HuH-7 (cell line): ENCODE data around the gene INPP5B.
"Not testable (repeated sequence)": the region's sequence is repeated elsewhere in the genome, so short reads cannot be mapped to it uniquely, and the experiment has no call there.

Source experiments
- DNase-seq: peaks from one replicate; pipeline ENCODE4 v3.0.0; 2011; ENCODE audit warnings: low spot score

The INPP5B gene

DNA sequence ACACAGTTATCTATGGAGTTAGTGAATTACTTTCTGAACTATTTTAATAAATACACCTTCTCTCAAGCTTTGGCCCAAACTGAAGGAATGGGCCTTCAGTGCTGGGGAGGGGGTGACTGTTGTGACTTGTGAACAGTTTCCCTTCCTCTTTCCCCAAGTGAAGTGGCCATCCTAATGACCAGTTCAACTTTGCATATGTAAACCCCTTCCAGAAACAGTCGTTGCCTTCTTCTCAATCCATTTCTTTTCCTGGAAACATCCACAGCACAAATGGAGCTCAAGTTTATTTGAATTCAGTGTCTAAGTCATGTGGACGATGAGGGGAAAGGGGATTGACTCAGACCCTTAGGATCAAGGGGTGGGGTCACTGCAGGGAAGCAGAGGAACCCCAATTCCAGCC, 1.3 kb upstream of the INPP5B start:
- no peak for DNase-seq

DNA sequence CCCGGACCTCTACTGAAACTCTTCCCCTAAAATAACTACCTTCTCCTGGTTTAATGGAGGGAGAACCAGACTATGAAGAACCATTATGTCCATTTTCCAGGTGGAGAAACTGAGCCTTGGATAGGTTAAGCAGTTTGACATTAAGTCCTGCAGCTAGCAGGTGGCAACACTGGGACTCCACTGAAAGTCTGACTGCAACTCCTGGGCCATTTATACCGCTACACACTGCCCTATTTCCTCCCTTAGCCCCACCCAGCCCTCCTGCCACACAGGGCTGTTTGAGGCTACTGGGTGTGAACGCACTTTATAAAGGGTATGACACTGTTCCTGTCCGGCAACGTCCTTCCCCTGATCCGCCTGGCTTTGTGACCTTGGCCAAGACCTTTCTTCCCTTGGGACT, 511 bp upstream of the INPP5B start:
- DNase-seq, result no peak

DNA sequence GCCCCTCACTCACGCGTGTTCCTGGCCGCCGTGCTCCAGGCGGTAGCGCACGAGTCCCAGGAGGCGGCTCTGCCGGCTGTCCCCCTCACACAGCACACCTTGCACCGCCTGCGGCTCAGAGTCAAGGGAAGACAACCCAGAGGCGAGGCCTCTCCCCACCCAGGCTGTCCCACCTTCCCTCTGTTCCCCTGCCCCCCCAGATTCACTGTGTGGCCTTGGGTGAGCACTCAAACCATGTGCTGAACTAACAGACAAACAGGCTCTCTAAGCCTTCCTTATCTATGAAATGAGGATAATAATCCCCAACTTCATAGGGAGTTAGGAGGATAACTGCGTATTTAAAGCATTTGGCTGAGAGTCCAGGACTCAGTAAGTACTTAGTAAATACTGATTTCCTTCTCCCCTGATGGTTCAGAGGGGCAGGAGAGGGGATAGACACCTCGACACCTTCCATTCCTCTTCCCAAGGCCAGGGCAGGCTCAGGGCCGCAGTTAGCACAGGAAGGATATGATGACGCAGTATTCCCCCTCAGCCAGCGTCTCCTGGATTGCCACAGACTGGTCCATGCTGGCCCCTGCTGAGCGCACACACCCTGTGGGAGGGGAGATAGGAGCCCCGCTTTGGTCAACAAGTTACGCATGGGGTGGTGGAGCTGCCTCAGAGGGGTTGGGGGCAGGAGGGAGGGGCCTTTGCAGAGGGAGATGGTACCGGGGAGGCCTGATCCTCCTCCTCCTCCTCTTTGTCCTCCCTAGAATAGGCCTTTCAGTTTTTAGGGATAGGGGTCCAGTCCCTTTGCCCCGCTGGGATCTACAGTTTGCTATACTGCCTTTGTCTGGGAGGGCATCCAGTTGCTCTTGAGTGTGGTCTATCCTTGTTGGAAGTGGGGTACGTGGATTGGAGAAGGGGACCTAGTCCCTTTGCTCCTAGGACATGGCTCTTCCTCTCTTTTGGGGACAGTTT, 830 bp downstream of the INPP5B start:
- DNase-seq, result peak; percentile 58

DNA sequence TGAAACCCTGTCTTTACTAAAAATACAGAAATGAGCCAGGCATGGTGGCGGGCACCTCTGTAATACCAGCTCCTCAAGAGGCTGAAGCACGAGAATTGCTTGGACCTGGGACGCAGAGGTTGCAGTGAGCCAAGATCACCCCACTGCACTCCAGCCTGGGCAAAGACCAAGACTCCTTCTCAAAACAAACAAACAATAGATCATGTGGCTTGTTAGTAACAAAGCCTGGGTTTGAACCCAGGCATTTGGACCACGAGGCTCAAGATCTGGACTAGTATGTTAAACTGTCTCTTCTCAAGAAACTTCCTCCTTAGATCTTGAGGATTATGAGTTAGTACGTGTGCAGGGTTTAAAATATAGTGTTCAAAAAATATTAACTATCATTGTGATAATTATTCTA, 1.6 kb downstream of the INPP5B start:
- DNase-seq, result no peak

DNA sequence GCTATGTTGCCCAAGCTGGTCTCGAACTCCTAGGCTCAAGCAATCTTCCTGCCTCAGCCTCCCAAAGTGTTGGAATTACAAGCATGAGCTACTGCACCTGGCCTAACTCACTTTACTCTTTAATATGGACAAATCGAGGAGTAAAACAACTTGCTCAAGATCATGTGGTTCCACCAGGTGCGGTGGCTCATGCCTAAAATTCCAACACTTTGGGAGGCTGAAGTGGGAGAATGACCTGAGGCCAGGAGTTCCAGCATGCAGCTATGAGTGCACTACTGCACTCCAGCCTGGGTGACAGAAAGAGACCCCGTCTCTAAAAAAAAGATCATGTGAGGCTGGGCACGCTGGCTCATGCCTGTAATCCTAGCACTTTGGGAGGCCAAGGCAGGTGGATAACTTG, 2.0 kb downstream of the INPP5B start:
- no peak for DNase-seq

DNA sequence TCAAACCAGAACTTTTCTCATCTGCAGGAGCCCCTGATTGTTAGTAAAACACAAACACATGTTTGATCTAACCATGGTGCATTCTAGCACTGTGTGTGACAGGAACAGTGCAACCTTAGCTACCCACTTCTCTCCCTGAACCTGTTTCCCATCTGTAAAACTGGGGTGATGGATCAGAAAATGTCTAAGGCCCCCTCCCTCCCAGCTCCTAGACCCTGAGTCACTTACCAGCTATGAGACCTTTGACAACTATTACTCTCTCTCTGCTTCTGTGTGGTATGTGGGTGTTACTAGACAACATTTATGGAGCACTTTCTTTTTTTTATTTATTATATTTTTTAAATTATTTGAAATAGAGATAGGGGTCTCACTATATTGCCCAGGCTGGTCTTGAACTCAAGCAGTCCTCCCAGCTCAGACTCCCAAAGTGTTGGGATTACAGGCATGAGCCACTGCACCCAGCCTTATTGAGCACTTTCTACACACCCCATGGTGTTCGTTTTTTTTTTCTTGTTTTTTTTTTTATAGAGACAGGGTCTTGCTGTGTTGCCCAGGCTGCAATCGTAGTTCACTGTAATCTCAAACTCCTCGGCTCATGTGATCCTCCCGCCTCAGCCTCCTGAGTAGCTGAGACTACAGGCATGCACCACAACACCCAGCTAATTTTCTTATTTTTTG, 2.6 kb downstream of the INPP5B start:
- no peak for DNase-seq

DNA sequence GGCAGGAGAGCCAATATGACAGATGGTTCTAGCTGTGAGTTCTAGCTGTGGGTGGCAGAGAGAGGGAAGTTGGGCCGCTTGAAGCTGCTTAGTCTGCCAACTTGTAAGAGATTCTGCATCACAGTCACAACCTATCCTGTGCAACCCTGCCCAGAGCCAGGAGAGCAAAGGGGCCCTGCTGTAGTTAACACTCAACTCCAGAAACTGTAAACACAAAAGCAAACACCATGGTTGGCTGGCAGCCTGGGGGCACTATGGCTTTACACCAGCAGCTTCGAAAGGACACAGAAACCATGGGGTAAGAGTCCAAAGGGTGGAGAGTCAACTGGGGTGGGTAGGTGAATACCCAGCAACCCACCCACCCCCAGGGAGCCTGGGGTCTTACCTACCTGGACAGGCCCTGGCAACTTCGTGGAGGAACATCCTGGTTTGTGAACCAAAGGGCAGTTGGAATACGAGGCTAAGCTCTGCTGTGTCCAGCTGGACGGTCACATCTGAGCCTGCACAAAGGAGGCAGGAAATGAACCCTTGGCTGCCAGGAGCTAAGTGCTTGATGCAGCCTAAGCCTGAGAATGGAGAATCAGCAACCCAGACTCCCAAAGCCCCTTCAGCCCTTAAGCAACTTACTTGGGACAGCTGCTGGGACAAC, 6.4 kb downstream of the INPP5B start:
- no peak for DNase-seq

DNA sequence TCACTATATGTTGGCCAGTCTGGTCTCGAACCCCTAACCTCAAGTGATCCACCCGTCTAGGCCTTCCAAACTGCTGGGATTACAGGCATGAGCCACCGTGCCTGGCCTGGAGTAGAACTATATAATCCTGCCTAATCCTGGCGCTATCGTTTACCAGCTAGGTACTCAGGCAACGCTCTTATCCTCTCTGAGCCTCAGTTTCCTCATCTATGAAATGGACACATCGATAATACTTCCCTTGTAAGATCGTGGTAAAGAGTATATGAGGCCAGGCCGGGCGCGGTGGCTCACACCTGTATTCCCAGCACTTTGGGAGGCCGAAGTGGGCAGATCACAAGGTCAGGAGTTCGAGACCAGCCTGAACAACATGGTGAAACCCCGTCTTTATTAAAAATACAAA, 10.1 kb downstream of the INPP5B start:
- not testable (repeated sequence) for DNase-seq

DNA sequence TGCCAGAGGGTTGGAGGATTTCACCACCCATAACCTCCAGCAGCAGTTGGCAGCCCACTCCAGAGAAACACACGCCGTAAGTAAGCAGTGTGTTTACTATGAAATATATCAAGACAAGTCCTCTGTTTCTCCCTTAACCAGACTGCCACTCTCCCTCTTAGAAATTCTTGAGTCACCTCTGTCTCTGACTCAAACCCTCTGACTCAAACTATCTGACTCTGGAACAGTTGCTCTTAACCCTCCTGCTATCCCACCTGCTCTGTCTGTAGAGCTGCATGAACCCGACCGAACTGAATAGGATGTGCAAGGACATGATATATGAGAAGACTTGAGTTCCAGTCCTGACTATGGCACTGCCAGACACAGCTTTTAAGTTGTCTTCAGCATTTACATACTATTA, 14.1 kb downstream of the INPP5B start:
- DNase-seq, result no peak

DNA sequence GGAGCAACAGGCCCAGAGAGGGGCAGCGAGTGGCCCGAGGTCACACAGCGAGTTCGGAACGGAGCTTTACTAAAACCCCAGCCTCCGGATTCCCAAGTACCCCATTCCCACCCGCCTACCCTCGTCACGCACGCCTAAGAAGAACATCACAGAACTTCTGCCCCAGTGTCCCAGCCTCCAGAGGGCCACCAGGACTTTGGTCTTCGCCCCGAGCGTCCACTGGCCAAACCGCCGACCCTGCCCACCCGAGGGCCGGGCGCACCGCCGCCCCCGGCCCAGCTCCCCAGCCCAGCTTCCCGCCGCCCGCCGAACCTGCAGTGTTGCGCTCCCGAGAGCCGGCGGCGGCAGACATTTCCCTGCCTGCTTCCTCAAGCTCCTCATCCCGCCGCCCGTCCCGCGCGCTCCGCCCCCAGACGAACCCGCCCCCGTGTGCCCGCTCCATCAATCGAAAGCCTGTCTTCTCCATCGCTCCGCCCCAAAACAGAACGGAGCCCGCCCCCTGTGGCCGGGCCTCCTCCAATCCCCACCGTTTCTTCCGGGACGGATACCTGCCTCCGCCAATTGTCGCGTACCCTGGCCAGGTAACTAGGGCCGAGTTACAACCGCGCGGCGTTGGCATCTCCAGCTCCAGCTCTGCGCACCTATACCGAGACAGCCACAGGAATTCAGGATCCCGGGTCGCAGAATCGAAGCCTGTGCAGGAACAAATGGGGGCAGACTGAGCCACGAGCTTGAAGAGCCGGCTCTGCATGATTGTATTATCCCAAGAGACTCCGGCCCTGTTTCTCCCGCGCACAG, 15.3 kb downstream of the INPP5B start:
- peak; percentile 94 for DNase-seq

DNA sequence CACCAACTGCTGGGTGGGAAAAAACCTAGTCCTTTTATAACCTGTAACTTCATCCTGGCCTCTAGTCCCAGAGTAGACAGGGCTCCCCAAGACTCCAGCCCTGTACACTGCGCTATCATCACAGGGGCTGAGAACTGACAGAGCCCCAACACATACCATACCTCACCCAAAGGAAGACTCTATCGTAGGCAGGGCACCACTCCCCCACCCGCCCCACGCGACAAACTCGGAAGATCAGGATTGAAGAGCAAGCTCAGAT, 15.8 kb downstream of the INPP5B start:
- DNase-seq, result no peak

DNA sequence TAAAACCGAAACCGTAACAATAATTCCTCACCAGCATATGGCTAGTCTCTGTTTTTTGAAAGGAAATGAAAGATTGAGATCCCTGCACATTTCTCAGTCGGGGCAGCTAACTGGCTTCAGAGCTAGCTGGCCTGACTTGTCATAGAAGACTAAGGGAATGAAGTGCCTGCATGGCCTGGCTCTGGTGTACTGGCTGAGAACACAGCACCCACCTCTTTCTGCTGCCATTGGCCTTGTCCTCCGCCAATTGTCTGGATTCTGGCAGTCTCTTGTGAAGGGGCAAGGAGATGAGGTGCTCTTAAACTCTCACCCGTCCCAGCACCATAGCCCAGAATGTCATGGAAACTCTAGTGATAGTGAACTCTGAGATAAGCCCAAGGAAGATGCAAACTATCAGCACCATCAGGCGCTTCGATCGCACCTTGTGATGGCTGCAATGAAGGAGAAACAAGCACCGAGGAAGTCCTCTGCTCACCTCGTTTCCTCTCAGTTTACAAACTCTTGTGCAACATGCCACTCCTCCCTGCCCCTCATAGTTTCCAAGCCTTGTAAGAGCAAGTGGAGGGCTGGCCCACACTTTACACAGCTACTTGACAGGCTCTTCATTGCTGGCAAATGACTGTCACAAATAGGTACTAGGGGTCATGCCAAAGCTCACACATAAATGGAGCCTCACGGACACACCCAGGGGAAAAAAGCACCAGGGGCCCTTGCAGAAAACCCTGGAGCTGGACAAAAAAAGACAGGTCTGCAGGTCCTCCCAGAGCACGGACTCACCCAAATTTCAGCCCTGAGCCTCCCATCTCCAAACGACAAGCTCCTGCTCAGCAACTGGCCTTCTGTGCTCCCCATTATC, 16.4 kb downstream of the INPP5B start:
- no peak for DNase-seq

DNA sequence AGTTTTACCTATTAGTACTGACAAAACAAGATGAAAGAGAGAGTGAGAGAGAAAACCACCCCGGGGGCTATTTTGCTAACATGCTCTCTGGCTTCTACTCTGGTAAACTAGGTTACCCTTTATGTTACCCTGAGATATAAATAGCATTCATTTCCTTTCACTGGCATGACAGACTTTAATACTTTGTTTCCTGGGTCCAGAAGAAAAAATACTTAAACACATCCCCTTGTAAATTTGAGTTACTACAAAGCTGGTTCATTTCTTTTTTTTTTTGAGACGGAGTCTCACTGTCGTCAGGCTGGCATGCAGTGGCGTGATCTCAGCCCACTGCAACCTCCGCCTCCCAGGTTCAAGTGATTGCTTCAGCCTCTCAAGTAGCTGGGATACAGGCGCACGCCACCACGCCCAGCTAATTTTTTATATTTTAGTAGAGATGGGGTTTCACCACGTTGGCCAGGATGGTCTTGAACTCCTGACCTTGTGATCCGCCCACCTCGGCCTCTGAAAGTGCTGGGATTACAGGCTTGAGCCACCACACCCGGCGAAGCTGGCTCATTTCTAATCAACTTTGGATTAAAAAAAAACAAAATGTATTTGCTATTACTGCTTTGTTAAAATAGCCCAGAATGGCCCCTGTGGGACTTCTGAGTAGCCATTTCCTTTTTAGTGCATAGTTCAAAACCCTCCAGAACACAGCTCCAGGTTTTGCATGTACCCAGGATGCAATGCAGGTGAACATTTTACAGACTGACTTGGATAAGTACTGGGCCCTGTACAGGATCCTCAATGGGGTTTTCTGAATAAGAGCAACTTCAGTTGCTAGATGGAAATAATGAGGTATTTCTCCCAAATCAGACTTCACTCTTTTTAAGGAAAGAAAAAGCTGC, 20.6 kb downstream of the INPP5B start:
- DNase-seq, result no peak

DNA sequence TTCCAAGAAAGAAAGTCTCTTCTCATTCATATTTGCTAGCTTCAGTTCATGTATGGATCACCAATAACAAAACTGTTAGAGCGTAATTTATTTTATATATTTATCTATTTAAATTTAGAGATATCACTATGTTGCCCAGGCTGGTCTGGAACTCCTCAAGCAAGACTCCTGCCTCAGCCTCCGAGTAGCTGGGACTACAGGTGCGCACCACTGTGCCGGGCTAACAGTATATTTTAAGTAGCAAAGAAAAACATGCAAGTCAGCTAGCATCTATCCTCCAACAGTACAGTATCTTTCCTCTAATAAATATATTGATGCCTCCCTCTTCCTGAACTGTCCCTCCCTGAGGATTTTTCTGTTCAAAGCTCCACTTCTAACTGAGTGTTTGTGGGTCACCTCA, 21.5 kb downstream of the INPP5B start:
- no peak for DNase-seq

DNA sequence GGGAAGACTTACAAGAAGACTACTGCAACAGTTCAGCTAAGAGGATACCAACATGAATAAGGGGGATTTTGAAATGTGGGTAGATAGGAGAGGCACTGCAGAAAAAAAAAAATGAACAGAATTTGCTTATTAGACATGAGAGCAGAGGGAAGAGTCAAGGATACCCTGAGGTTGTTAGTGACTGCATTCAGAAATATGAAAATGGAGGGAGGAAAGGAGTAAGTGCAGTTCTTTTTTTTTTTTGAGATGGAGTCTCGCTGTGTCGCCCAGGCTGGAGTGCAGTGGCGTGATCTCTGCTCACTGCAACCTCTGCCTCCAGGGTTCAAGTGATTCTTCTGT, 23.3 kb downstream of the INPP5B start:
- DNase-seq, result no peak

DNA sequence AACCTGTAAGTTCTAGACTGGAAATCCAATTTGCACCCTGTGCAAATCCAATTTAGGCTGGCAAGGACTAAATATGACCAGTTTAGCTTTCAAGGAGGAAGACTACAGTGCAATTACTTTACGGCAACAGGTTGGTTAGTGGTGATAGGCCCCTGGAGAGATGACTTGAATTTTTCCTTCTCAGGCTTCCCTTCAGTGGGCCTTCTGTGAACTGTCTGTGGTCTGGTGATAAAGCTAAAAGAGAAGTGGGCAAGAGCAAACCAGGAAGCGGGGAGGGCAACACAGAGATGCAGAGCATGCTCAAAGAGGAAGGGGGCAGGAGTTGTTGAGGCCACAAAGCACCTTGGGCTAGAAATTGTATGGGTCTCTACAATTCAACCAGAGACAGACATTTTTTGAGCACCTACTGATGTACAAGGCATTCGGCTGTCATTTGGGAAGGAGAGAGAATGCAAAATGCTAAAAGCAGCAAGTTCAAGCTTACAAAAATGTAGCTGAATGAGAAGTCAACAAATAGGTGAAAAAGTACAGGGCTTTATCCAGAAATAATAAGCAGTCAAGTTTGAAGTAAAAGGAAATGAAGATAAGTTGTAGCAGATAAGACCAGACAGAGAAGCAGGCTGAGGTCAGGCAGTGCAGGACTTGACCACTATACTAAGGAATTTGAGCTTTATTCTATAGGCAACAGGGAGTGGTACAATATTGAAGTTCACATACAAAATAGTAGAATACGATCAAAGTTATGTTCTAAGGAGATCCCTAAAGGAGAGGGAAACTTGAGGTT, 23.9 kb downstream of the INPP5B start:
- DNase-seq, result no peak

DNA sequence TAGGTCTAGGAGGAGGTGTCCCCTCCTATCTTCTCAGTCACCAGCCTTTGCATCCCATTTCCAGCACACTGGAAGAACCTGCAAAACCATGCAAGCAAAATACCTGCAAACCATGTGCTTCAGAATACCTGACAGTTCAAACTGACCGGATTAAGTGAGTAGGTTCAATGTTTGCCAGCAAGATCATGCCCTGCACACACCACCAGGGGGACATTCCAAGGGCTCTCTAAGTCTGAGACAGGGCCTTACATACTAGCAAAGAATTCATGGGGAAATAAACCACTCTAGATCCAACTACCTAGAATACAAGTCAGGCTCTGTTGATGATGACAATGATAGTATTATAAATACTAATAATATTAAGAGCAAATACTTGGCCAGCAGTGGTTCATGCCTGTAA, 27.6 kb downstream of the INPP5B start:
- DNase-seq, result no peak

DNA sequence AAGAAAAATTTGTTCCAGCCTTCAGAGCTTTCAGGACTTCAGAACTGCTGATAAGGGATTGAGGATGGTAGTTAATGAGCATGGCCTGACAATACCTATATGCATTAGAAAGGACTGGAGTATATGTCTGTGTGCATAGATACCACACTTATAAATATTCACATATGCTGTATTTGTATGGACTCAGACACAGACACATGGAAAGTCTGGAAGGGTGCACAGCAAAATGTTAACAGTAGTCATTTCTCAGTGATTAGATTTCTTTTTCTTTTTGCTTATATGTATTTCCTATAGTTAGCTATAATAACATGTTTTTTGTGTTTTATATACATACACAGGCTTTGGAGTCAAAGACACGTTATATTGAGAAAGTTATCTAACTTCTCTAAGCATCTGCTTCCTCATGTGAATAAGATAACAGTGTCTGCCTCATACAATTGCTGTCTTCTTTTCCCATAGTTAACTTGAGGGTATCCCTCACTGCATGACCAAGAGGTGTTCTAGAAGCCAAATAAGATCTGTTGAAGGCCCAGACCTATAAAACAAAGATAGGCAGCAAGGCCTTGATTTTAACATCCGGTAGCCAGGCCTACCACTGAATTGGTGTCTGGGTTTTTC, 31.3 kb downstream of the INPP5B start:
- DNase-seq, result no peak

DNA sequence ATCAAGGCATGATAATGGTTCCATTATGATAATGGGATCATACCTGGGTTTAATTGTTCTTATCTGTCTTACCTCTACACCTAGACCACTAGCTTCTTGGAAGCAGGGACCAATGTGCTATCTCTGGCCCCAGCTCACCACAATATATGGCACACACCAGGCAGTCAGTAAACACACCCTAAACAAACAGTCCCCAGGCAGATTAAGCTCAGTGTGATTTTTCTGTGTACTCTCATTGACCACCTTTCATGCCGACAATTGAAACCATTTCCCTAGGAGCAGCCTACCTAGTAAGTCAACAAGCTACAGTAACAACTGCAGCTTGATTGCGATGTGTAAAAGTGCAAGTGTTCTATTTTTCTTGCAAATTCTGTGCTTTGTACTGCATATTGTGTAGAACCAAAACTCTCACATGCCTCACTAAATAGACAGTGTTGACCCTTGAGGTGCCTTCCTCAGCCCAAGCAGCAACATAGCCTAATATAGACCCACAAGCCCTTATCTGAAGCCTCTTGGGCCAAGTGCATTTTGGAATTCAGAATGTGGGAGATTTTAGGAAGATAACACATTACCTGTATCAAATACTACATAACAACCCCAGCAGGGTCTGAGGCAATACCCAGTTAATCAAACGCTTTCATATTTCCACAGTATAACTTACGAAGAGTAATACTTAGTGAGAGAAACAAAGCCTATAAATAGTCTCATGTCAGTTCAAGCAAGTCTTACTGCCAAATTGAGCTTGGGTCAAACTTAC, 32.0 kb downstream of the INPP5B start:
- DNase-seq, result no peak
